DMS53 treated with DMSO at 0.1 percent for 48 hours (cell line): ENCODE results near the gene TIMM23.
"Not testable (repeated sequence)": the region's sequence is repeated elsewhere in the genome, so short reads cannot be mapped to it uniquely, and the experiment has no call there.

Experiments used
- DNase-seq: peaks from one replicate; lab custom pipeline; 2025; ENCODE audit not compliant: unreplicated experiment; lab: John Stamatoyannopoulos, UW

The TIMM23 gene

GRCh38 chr10:45985590-45985989, 13.3 kb downstream of the TIMM23 start:
- DNase-seq, result not testable (repeated sequence)

GRCh38 chr10:45997557-45997956, 25.3 kb downstream of the TIMM23 start:
- DNase-seq, result no peak

GRCh38 chr10:45997994-45998763, 25.9 kb downstream of the TIMM23 start:
- DNase-seq, result no peak

GRCh38 chr10:45999955-46000354, 27.7 kb downstream of the TIMM23 start:
- not testable (repeated sequence) for DNase-seq

GRCh38 chr10:46000538-46000937, 28.2 kb downstream of the TIMM23 start:
- no peak for DNase-seq

GRCh38 chr10:46001187-46001756, 29.0 kb downstream of the TIMM23 start:
- no peak for DNase-seq

GRCh38 chr10:46002189-46002687, 29.9 kb downstream of the TIMM23 start:
- DNase-seq, result not testable (repeated sequence)

GRCh38 chr10:46002916-46003693, 30.8 kb downstream of the TIMM23 start:
- DNase-seq, result no peak

- DNase-seq, result no peak
Measured at GRCh38 chr10:46004963-46005362, 32.7 kb downstream of the TIMM23 start.

- no peak for DNase-seq
Measured at GRCh38 chr10:46005383-46005782, 33.1 kb downstream of the TIMM23 start.

GRCh38 chr10:46006219-46006618, 33.9 kb downstream of the TIMM23 start:
- DNase-seq, result no peak

- no peak for DNase-seq
Measured at GRCh38 chr10:46012746-46013145, 40.5 kb downstream of the TIMM23 start.

GRCh38 chr10:46014206-46014605, 41.9 kb downstream of the TIMM23 start:
- no peak for DNase-seq

GRCh38 chr10:46014683-46015405, 42.6 kb downstream of the TIMM23 start:
- no peak for DNase-seq

- DNase-seq, result no peak
Measured at GRCh38 chr10:46016190-46016589, 43.9 kb downstream of the TIMM23 start.

- no peak for DNase-seq
Measured at GRCh38 chr10:46016811-46017210, 44.5 kb downstream of the TIMM23 start.

GRCh38 chr10:46017733-46018132, 45.4 kb downstream of the TIMM23 start:
- no peak for DNase-seq

- DNase-seq, result no peak
Measured at GRCh38 chr10:46018453-46019176, 46.3 kb downstream of the TIMM23 start.

GRCh38 chr10:46019177-46019528, 46.9 kb downstream of the TIMM23 start:
- DNase-seq, result no peak

GRCh38 chr10:46019569-46020343, 47.5 kb downstream of the TIMM23 start:
- no peak for DNase-seq
